GM18873 (cell line): ENCODE measurements around the gene MTAP.
"Not testable (repeated sequence)": the region's sequence is repeated elsewhere in the genome, so short reads cannot be mapped to it uniquely, and the experiment has no call there.

ENCODE experiments used
- ATAC-seq: cut with Tn5 transposase; IDR thresholded peaks from one replicate; pipeline ENCODE4 v1.9.1; 2021; ENCODE audit warnings: mild to moderate bottlenecking, moderate library complexity, moderate number of reproducible peaks; ENCODE audit not compliant: unreplicated experiment, low FRiP score

MTAP gene

GRCh38 chr9:21904776-21905175, 102.3 kb downstream of the MTAP start:
- no peak for ATAC-seq

GRCh38 chr9:21906213-21906612, 103.8 kb downstream of the MTAP start:
- ATAC-seq, result no peak

GRCh38 chr9:21906881-21907280, 104.4 kb downstream of the MTAP start:
- ATAC-seq, result no peak

- peak; percentile 88 for ATAC-seq
Observed at GRCh38 chr9:21919377-21920362, 117.2 kb downstream of the MTAP start.

DNA sequence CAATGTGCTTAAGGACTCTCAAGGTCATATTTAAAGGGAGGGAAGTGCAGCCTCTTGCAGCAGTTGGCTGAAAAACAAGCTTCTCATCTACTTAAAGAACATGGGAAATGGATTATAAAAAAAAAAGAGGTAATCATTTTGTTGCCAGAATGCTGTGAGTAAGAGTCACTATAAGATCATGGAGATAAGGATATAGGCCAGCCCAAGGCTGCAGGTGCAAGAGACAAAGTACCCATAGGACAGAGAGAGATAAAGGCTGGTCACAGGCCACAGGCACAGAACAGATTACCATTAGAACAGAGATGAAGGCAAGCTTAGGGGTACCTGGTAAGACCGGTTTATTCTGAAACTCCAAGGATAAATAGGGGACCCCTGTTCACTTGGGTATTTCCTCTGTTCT, 121.3 kb downstream of the MTAP start:
- no peak for ATAC-seq

DNA sequence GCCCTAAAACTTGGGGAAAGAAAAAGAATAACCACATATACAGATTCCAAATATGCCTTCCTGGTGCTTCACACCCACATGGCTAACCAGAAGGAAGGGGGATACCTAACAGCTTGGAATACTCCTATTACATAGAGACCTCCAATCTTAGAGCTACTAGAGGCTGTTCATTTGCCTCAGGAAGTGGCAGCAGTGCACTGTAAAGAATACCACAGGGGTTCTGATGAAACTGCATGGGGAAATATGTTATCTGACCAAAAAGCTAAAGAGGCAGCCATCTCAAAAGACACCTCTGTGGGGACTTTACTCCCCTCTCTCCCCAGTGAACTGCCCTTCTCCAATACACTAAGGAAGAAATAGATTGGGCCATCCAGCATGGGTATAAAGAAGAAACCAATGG, 125.3 kb downstream of the MTAP start:
- no peak for ATAC-seq

DNA sequence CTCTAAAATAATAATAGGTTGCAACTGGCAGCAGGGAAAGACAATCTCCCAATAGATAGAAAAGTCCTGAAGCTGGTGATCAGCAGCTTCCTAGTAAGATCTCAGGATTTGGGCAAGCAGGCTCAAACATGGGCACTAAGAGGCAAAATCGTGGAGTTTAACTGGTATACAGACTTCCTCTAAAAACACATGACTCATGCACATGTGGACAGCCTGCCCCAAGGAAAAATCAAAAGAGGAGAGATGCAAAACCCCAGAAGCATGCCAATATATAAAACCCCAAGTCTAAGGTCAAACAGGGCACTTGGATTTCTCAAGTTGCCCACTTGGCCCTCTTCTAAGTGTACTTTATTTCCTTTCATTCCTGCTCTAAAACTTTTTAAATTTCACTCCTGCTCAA, 129.0 kb downstream of the MTAP start:
- no peak for ATAC-seq

GRCh38 chr9:21933281-21933680, 130.8 kb downstream of the MTAP start:
- no peak for ATAC-seq

DNA sequence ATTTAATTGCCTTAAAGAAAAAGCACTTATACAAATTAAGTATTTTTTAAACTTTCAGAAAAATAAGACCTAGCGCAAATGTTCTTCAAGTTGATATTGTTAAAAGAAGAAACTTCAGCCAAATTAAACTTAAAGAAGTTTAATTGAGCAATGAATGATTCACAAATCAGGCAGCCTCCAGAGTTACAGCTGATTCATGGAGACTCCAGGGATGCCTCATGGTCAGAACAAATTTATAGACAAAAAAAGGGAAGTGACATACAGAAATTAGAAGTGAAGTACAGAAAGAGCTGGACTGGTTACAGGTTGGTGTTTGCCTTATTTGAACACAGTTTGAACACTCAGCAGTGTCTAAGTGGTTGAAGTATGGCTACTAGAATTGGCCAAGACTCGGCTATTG, 131.4 kb downstream of the MTAP start:
- ATAC-seq, result no peak

GRCh38 chr9:21935631-21936030, 133.2 kb downstream of the MTAP start:
- ATAC-seq, result no peak

GRCh38 chr9:21936161-21936560, 133.7 kb downstream of the MTAP start:
- ATAC-seq, result no peak

DNA sequence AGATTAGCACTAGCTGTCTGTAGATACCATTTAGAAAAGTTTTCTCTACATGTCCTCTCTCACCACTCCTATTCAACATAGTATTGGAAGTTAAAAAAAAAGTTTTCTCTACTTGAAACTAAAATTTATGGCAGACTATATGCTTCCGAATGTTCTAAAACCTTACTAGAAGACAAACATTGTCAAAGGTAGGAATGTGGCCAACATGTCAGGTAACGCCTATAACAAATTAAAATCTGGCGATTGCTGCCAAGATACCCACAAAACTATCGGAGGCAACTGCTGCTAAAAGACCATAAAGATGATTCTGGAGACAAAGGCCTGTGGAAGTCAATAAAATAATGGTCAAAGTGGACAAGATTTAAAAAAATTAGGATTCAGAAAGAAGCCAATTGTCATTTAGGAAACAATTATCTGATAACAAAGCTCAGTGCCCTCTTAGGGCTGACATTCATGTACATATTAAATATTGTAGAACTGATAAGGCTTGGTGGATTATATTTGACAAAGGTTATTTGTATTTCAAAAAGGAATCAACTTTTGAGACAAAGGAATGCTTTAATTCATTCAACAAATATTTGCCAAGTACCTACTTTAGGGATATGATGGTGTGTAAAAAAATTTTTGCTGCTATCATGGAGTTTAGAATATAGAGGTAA, 139.0 kb downstream of the MTAP start:
- no peak for ATAC-seq

DNA sequence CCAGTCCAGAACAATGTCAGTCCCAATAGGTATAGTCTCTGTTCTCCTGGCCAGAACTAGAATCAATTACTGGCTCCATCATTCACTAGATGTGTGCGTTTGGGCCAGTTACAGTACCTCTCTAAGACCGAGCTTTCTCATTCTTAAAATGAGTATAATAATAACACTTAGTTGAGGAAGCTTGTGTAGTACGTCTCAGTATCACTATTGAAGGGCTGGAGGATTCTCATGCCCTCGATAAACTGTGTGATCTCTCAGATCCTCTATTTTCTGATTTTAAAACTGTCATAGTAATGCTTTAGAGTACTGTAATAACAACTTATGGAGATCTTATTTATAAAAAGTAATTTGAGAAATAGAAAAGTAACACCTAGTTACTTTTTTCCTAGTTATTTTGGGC, 141.0 kb downstream of the MTAP start:
- ATAC-seq, result no peak

DNA sequence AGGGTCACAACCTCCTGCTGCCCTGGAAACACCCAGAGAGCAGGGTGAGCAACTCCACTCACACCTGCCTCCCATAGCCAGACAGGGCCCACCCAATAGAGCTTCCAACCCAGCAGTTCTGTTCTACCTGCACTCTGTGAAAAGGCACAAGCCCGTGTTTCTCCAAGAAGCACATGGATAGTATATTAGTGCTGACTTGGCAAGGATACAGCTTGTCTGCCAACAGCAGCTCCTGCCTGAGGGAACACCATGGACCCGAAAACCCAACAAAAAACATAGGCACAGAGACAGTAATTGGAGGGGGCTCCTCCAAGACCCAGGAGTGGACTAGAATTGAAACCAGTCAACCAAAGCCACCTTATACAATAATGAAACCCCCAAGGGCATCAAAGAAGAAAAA, 143.2 kb downstream of the MTAP start:
- ATAC-seq, result no peak

DNA sequence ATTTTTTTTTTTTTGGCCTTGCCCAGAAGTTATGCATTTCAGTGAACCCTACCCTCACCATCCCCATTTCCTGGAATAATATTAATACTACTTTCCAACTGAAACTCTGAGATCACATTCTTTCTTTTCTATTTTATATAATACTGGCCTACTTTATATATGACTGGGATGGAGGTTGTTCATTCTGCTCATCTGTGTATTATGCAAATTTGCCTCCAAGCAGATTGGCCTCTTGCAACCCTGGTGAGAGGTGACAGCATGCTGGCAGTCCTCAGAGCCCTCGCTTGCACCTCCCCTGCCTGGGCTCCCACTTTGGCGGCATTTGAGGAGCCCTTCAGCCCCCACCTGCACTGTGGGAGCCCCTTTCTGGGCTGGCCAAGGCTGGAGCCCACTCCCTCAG, 156.4 kb downstream of the MTAP start:
- no peak for ATAC-seq

DNA sequence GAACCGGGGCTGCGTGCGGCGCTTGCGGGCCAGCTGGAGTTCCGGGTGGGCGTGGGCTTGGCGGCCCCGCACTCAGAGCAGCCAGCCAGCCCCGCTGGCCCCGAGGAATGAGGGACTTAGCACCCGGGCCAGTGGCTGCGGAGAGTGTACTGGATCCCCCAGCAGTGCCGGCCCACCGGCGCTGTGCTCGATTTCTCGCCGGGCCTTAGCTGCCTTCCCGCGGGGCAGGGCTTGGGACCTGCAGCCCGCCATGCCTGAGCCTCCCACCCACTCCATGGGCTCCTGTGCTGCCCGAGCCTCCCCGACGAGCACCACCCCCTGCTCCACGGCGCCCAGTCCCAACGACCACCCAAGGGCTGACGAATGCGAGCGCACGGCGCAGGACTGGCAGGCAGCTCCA, 156.8 kb downstream of the MTAP start:
- ATAC-seq, result not testable (repeated sequence)

DNA sequence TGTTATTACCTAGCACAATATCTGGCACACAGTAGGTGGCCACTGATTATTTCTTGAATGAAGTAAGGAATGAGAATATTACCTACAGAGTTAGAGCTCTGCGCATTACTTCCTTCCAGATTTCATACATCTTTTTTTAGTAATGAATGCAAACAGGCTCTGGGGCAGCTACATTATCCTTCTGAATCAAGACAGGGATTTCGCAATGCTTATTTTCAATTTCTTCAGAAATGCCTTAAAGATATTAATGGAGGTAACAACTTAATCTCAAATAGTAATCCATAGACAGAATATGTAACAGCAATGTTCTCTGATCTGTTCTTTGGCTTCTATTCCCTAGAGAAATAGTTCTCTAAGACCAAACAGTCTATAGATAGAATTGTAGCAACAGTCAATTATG, 159.1 kb downstream of the MTAP start:
- ATAC-seq, result no peak

- peak; percentile 68 for ATAC-seq
Observed at GRCh38 chr9:21964925-21965385, 162.5 kb downstream of the MTAP start.

- ATAC-seq, result peak; percentile 77
Observed at GRCh38 chr9:21965401-21965951, 163.0 kb downstream of the MTAP start.

DNA sequence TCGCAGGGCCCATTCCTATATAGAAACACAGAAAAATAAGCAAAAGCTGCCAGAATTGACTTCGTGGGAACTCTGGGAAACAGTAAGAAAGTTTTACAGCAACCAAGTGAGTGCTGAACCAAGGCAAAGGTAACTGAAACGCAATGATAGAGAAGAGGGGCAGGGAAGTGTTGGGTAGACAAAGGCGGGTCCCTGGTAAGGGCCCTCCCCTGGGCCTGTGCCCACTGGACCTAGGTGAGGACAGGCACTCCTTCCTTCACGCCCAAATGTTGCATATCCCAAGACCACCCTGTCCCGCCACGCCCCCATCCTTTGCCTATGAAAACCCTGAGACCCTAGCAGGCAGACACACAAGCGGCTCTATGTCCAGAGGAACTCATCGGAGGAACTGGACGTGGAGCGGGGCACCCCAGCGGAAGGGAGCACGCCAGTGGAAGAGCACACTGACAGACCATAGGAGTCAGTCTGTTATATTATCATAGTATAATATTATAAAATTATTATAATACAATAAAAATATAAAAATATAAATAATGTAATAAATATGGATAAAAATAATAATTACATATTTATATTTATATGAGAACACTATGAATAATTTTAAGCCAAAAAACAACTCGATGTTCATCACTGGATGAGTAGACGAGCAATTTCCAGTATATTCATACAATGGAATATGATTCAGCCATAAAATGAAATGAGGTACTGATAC, 163.9 kb downstream of the MTAP start:
- ATAC-seq, result no peak

GRCh38 chr9:21967169-21967568, 164.7 kb downstream of the MTAP start:
- no peak for ATAC-seq
